Activated gamma-delta T cell (primary cell): ENCODE measurements around the gene NR6A1.

Experiments used
- DNase-seq: peaks from one replicate; lab custom pipeline; 2025; lab: John Stamatoyannopoulos, UW

The NR6A1 gene

DNA sequence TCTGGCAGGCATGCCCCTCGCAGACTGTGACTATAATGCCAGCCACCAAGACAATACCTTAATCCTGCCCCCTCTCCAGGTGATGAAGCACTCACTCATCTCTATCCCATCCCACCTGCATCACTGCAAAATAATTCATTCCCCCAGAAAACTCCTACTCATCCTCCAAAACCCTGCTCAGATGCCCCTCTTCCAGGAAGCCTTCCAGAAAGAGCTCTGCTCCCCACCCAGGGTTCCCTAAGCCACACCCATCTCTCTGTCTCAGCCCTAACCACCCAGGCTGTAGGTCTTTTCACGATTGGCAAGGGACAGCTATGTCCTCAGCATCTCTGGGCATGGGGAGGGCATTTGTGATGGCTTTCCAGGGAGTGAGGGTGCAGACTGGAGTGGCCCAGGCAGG is 281.1 kb downstream of the NR6A1 start:
- DNase-seq: no peak

DNA sequence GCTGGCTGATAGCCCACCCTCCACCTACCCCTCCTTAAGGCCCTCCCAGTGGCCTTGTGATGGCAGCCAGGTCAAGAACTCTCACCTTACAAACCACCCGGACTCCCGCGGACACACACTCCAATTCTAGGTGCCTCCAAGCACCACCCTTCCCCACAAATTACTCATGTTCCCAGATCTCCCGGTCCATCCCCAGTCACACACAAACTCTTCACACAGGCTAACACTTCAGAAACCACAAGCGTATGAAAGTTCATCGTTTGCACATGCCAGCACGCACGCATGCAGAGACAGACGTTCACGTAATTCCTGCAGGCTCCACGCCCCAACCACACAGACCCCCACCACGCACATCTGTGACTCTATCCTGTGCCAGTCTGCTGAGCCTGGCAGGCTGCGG is 281.9 kb downstream of the NR6A1 start:
- no peak for DNase-seq

DNA sequence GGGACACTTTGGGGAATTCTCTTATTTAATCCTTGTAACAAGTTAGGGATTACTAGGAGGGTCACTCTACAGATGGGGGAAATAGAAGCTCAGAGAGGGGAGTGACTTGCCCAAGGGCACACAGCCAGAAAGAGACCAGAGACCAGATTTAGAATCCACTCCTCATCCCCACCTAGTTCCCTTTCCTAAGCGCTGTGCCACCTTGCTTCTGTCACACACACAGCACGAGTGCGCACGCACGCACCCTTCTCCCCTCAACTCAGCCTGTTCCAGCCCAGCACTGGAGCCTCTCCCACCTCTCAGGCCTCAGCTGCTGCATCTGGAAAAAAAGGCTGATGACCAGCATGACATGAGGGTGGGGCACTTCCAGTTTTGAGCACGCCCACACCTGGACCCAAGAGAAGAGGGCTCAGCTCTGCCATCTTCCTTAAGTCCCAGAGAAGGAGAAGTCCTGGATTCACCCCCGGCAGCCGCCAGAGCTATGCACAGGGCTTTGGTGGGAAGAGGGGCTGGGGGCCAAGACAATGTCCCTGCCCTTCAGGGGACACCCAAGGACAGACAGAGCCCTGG is 282.4 kb downstream of the NR6A1 start:
- no peak for DNase-seq

DNA sequence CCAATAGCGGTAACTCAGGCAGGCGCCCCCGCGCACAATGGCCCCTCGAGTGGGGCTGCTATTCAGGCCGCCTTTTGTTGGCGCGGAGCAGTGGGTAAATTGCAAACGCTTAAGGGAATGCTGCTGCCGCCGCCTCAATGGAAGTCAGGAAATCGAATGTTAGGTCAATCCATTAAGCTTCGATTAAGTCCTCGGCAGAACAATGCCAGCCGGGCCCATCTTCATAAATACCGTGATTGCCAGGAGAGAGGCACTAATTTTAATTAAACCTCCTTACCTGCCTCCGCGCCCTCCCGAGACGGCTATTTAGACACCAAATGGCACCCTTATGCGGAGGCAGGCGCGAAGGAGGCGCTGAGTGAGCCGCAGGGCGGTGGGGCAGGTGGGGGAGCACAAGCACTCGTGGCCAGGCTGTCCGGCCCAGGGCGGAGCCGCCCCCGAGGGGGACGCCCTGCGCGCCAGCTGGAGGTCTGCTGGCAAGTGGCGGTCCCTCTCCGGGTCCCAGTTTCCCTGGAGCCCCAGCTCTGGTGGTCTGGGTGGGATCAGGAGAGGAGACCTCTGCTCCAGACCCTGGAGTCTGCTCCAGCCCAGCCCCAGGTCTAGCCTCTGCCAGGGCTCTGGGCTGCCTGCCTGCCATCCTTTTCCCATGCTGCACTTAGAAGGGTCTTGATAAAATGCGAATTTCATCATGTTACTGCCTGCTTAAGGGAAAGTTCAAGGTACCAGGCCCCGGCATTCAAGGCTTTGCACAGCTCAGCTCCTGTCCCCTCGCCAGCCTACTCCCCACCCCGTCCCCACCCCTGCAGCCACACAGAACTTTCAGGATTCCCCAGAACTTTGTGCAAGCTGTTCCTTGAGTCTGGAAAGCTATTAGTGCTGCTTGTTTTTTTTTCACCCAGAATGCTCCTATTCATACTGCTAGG is 283.6 kb downstream of the NR6A1 start:
- DNase-seq: no peak

DNA sequence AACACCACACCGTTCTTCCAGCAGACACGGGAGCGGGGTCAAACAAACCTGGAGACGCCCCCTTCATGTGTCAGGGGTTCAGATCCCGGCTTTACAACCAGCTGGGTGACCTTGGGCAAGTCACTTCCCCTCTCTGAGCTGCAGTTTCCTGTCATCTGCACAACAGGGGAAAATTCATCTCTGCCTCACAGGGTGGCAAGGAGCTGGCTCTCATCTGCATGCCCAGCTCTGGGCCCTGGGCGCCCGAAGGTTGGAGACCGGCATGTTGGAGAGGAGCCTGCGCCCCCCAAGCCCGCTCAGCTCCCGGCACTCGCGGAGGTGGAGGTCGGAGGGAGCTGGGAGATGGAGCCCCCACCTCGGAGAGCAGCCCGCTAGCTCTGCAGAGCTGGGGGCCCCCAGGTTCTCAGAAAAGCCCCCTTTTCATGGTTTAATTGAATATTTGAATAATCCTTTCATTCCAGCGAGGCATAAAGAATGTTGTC is 284.3 kb downstream of the NR6A1 start:
- DNase-seq: no peak

DNA sequence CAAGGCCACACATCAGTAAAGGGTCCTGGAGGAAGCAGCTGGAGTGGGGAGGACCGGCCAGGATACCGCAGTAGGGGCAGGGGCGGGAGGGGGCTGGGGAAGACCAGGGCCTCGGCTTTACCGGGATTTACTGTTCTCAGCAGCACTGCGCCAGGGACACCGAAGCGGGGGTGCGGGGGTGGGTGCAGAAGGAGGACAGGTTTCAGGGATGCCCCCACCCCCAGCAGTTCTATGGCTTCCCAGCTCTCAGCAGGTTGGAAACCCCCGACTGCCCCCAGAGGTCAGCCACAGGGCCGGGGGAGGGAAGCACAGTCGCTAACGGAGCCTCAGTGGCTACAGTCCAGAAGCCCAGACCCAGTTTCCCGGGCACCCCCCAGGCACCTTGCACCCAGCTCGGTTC is 285.2 kb downstream of the NR6A1 start:
- DNase-seq: no peak

DNA sequence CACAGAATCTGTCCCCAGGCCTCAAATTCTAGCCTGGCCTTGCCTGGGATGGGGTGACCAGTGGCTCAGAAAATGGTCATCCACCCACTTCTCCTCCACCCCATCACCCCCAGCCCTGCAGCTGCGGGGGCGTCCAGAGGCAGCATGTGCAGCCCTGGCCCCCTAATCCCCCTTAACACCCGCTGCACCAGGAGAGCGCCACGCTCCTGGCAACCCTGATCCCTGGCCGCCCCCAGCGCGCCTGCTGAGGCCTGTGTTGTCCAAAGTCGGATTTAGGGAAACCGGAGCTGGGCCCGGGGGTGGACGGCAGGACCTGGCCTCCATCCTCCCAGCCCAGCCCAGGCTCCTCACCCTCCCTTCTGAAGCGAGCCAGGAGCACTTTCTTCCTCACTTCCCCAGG is 285.9 kb downstream of the NR6A1 start:
- DNase-seq: no peak

DNA sequence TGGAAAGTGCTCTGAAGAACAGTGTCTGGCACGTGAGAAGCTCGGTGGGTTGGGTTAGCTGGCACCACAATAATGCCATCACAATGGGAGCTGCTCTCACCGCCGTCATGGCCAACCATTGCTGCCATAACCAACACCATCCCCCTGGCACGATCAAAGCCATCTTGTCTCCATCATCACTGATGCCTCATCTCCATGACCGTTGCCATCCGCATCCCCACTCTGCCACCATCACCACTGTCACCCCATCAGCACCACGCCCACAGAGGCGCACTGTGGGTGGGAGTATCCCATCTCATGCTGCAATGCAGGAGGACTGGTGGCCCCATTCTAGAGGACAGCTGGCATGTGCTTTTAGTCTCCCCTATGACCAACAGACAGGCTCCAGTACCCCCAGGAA is 287.6 kb downstream of the NR6A1 start:
- DNase-seq: no peak

DNA sequence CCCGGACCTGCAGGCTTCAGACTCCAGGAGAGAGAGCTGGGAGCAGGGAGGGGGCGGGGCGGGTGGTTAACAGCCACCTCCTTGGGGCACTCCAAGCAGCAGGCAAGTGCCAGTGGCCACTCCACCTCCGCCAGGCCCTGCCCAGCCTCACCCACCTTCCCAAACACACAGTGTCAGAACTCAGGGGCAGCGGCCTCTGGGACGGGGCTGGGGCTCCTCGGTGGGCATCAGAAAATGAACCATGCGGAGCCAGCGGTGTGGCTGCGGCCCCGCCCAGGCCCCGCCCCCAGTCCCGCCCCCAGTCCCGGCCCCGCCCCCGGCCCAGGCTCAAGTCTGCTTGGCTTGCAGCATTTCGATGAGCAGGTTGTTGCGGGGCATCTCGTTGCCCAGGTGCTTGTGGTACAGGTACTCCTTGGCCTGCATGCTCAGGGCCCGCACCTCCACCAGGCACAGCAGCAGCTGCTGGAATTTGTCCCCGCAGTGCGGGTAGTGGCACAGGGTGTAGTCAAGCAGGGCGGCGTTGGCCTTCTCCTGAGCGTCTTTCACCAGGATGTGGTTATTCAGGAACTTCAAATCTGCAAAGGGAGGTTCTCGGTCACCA is 288.6 kb downstream of the NR6A1 start:
- DNase-seq: no peak

DNA sequence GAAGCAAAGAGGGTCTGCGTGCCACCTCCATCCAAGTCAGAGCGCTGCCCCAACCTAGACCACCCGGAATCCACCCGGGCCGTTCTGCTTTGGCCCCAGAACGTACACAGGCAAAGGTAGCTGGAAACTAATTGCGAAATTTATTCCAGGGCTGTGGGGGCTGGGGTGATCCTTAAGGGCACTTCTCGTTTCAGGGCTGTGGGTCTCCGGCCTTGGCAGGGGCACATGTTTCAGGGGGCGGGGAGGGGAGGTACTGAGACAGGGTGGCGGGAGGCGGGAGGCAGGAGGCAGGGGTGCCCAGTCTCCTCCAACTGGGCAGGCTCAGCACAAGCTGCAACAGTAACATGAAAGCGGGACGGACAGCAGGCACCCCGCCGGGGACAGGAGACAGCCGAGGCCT is 290.0 kb downstream of the NR6A1 start:
- DNase-seq: no peak

DNA sequence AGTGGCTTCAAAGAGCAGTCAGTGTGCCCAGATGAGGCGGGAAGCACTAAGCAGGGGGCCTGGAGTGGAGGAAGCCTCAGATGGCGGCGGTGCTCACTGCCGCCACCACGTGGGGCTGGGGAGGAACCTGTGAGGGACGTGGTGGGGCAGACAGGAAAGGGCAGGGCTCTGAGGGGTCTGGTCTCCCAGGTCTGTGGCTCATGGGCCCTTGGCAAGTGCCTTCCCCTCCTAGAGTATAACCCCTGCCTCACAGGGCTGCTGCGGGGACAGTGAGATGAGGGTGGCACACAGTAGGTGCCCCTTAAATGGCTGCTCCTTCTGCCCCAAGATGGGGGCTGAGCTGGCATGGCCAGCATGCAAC is 290.5 kb downstream of the NR6A1 start:
- no peak for DNase-seq

DNA sequence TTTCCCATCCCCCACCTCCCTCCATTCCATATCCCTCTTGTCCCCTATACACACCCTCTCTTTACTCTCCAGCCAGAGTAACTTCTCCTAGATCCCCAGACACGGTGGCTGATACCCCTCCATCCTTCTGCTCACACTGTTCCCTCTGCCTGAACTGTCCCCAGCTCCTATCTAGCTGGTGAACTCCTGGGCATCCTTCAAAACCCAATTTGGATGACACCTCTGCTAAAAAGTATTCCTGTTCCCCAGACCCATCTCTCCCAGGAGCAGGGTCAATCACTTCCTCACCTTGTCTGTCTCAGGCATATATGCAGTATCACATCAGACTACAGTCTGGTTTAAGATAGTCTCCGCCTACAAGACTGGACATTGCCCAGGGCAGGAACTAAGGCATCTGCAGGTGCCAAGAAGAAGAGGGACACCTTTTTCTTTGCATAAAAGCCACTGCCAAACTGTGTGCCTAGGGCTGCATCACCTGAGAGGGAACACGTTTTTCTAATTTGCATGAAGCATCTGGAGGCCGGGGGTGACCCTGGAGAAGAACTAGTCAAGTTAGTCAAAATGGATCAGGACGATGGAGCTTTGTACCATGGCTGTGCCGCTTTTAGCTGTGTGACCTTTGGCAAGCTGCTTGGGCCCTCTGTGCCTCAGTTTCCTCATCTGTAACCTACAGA is 291.0 kb downstream of the NR6A1 start:
- DNase-seq: no peak

DNA sequence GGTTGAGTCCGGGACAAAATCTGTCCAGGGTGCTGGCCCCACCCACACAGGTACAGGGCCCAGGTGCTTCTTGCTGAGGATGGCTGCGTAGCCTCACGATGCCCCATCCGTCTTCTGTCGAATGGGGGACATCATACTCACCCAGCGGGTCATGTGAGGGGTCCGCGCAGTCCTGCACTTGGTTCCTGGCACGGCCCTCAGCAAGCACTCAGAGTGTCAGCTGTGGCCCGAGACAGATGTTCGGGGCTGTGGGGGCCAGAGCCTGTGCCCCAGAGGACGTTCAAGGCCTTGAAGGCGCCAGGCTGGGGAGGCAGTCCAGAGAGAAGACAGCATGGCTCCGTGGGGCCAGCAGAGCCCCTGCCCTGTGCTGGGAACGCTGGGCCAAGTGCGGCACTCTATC is 291.7 kb downstream of the NR6A1 start:
- DNase-seq: no peak

DNA sequence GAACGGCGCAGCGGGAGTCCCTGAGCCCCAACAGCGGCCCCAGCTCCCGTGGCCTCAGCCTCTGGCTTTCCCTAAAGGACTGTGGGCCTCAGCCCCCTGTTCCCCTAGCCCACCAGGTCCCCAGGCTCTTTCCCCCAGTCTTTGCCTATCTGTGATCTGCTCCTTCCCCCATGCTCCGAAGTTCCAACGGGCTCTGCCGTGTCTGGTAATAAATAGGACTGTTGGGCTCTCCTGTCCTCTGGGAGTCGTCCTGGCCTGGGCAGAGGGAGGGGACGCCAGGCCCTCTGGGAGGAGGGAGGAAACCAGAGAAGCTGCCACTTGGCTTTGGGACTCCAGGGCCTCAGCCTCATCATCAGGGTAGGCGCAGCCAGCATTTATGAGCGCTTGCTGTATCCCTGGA is 292.8 kb downstream of the NR6A1 start:
- DNase-seq: no peak

DNA sequence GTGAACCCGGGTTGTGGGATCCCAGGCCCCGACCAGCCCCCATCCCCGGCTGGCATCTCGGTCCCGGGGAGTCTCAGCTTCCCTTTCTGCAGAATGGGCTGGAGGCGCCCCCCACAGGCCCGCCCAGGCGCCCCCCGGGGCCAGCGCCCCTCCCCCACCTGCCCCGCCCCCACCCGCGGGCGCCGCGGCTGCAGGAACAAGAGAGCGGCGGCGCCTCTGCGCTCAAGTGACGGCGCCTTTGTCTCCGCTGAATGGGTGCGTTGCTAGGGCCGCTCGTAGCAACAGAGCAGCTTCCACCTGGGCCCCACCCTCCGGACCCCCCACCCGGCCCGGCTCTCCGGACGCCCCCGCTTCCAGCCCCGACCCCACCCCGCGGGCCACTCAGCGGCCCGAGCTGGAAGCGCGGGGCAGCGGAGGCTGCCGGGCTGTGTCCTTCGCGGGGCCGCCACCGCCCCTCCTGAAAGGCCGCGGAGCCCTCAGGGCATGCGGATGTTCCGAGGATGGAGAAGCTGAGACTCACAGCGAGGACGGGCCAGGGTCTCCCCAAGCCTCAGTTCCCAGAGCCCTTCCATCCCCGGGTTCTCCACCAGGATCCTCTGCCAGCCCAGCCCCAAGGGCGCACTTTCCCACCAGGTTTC is 293.3 kb downstream of the NR6A1 start:
- no peak for DNase-seq

DNA sequence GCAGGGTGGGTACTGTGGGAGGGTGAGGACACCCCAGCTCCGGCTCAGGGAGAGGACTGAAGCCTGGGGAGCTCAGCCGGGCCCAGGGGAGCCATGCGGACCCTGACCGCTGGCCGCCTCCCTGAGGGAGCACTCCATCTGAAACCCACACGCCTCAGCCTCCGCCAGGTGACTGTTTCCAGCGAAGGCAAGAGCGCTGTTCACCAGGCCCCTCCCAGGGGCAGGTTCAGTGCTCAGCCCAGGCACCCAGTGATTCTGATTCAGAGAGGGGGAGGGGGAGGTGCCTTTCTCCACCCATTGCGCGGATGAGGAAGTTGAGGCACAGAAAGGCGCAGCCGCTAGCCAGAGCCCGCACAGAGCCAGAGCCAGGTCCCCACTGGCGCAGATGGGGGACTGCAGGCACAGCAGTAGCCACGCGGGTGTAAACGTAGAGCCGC is 293.9 kb downstream of the NR6A1 start:
- DNase-seq: no peak

DNA sequence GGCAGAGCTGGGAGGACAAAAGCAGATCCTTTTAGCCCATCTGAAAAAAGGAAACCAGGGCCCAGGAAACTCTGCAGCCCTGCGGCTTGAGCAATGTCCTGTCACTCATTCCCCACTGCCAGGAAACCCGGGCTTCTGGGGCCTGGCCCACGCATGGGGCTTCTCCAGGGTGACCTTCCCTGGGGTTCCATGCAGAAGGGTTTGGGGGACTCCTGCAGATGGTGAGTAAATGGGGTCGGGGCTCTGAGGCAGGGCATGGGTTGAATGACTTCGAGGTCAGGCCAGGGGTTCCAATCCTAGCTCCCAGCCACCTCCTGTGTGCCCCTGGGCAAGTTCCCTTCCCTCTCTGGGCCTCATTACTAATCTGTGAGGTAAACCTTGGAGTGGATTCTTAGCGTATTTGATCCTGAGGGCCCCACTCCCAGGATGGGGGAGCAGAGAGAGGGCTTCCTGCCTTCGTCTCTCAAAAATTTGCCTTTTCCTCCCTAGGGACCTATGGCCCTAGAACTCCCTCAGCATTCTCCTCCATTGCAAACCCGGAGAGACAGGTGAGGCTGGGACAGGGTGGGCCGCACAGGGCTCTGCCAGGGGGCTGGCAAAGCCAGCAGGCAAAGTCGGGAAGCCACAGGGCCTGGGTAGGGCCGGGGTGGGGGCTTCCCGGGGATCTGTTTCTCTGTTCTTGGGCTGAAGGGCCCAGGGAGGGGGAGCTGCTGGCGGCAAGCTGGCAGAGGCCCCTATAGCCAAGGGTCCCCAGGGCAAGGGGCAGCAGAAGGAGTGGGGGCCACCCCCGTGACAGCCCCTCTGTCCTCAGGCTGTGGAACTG is 295.0 kb downstream of the NR6A1 start:
- no peak for DNase-seq

DNA sequence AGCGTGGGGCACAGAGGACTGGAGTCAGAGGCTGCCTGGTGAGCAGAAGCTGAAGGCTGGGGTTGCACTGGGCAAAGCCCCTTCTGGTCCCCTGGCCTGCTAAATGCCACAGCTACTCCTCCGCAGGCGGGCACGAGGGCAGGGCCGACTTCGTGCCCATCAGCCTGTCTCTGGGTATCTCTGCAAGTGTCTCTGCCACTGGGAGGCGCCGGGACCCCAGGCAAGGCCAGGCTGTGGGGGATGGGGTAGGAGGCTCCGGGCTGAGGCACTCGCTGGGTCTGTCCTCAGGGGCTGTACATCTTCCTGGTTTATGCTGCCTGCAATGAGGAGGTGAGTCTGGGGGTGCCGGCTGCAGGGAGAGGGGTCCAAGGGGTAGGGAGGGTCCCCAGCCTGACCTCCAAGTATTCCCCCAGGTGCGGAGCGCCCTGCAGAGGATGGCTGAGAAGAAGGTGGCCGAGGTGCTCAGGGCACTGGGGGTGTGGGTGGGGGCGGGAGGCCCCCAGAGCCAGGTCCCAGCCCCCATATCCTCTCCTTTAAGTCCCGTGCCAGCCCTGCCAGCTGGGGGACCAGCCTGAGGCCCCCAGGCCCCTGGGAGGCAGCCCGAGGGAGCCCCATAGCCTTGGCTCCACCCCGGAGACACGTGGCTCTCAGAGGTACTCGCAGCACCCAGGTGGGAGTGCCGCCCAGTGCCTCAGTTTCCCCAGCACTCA is 295.8 kb downstream of the NR6A1 start:
- DNase-seq: no peak

DNA sequence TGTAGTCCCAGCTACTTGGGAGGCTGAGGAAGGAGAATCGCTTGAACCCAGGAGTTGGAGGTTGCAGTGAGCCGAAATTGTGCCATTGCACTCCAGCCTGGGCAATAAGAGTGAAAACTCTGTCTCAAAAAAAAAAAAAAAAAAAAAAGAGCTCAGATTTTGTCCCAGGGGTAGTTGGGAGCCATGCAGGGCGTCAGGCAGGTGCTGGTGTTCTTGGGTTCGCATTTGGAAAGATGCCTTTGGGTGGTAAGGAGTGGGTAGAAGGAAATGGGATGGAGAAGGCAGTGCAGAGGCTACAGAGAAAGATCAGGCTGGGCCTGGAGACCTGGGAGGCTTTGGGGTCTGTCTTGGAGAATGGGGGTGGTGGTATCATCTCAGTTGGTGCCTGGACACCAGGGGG is 297.0 kb downstream of the NR6A1 start:
- DNase-seq: no peak

DNA sequence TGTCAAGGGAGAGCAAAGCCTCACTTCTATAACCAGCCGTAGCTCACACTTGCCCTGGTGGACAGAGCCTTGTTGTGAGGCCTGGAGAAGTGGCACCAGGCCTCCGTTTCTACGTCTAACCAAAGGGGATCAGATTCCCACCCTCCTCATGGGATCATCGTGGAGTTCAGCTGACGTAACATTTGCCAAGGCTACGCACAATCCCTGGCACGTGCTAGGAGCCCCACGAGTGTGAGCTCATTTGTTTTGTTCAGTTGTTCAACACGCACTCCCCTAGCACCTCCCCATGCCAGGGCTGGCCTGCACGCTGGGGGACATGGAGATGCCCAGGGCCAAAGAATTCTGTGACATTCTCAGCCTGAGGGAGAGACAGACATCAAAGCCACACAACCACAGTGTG is 297.8 kb downstream of the NR6A1 start:
- DNase-seq: no peak

DNA sequence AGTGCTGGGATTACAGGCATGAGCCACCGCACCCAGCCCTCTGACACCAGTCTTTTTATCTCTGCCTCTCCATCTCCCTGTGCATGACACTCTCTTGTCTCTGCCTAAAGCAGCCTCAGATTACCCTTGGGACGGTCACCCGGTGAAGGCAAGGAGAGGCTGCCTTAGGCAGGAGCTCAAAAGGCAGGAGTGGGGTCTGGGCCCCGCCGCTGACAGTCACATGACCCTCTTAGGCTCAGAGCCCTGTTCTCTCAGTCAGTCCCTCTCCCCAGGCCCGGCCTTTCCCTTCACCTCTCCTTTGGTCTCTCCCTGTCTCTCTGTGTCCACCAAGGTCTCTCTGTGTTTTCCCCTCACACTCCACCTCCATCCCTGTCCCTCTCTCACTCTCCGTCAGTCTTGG is 298.3 kb downstream of the NR6A1 start:
- DNase-seq: no peak
